ENCODE measurements around the gene CD200R1.

CD200R1 gene

GRCh38 chr3:112884678-112885290 is 90.1 kb downstream of the CD200R1 start:
- DNase-seq: no peak

GRCh38 chr3:112881891-112882290 is 93.0 kb downstream of the CD200R1 start:
- DNase-seq: no peak

- no peak for DNase-seq
These were observed 99.3 kb downstream of the CD200R1 start for GRCh38 chr3:112875561-112875960.

GRCh38 chr3:112874725-112875124 is 100.2 kb downstream of the CD200R1 start:
- no peak for DNase-seq

DNA sequence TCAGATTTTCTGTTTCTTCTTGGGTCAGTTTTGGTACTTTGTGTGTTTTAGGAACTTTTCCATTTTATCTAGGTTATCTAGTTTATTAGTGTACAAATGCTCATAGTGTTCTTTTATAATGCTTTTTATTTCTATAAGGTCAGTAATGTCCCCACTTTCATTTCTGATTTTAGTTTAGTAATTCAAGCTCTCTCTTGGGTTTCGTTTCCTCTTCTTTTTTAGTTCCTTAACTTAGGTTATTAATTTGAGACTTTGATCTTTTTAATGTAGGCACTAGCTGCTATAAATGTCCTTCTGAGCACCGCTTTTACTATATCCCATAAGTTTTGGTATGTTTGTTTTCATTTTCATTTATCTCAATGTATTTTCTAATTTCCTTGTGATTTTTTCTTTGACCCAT is 101.3 kb downstream of the CD200R1 start:
- no peak for DNase-seq

- no peak for DNase-seq
These were observed 103.2 kb downstream of the CD200R1 start for GRCh38 chr3:112871735-112872134.

All from stimulated activated CD4-positive, alpha-beta T cell treated with anti-CD3 and anti-CD28 coated beads, Interleukin-4, amount 100 ng/mL, for 24 hours (primary cell).